RPMI7951 (cell line): ENCODE results near the gene ADGRF5. TPM values are rescaled to one million over a fixed set of nuclear protein-coding genes. Genes with fewer than 3 reads are reported as not detected.
"Not testable (repeated sequence)": the region's sequence is repeated elsewhere in the genome, so short reads cannot be mapped to it uniquely, and the experiment has no call there.

Experiments
- DNase-seq: peaks from one replicate; pipeline ENCODE4 v3.0.0-alpha.2; 2012; ENCODE audit warnings: low read depth
- total RNA-seq: library from RNA; depleted of rRNA; stranded (reverse); fragments of >200 nt; shearing (Covaris generic); gene quantifications from 2 replicates; pipeline ENCODE4 v1.2.3, GENCODE V29; 2014

ADGRF5 gene
- total RNA-seq, 1 experiment from 2014 or later: 0.12 TPM

GRCh38 chr6:46891252-46891795 lies 30.4 kb downstream of the ADGRF5 start:
- no peak for DNase-seq

GRCh38 chr6:46888578-46888977 lies 33.2 kb downstream of the ADGRF5 start:
- peak; percentile 58 for DNase-seq

GRCh38 chr6:46888031-46888430 lies 33.7 kb downstream of the ADGRF5 start:
- DNase-seq: peak; percentile 72

GRCh38 chr6:46882645-46883044 lies 39.1 kb downstream of the ADGRF5 start:
- DNase-seq: no peak

- no peak for DNase-seq
These were observed 42.7 kb downstream of the ADGRF5 start for GRCh38 chr6:46879003-46879402.

- peak; percentile 97 for DNase-seq
These were observed 45.6 kb downstream of the ADGRF5 start for GRCh38 chr6:46876126-46876525.

GRCh38 chr6:46867411-46867810 lies 54.3 kb downstream of the ADGRF5 start:
- peak; percentile 48 for DNase-seq

GRCh38 chr6:46865221-46865620 lies 56.5 kb downstream of the ADGRF5 start:
- no peak for DNase-seq

- peak; percentile 42 for DNase-seq
These were observed 57.9 kb downstream of the ADGRF5 start for GRCh38 chr6:46863791-46864190.

- no peak for DNase-seq
These were observed 59.4 kb downstream of the ADGRF5 start for GRCh38 chr6:46862381-46862780.

- DNase-seq: peak; percentile 44
These were observed 65.8 kb downstream of the ADGRF5 start for GRCh38 chr6:46855966-46856365.

GRCh38 chr6:46851576-46851975 lies 70.2 kb downstream of the ADGRF5 start:
- peak; percentile 26 for DNase-seq

GRCh38 chr6:46850792-46851191 lies 70.9 kb downstream of the ADGRF5 start:
- DNase-seq: peak; percentile 97

- peak; percentile 99 for DNase-seq
These were observed 72.4 kb downstream of the ADGRF5 start for GRCh38 chr6:46849361-46849690.

GRCh38 chr6:46848684-46849360 lies 72.9 kb downstream of the ADGRF5 start:
- DNase-seq: no peak

GRCh38 chr6:46845126-46845525 lies 76.6 kb downstream of the ADGRF5 start:
- DNase-seq: no peak

- DNase-seq: not testable (repeated sequence)
These were observed 79.4 kb downstream of the ADGRF5 start for GRCh38 chr6:46842252-46842846.

- DNase-seq: no peak
These were observed 83.7 kb downstream of the ADGRF5 start for GRCh38 chr6:46838033-46838432.

- DNase-seq: not testable (repeated sequence)
These were observed 86.7 kb downstream of the ADGRF5 start for GRCh38 chr6:46834991-46835390.

GRCh38 chr6:46834257-46834916 lies 87.4 kb downstream of the ADGRF5 start:
- not testable (repeated sequence) for DNase-seq

GRCh38 chr6:46832816-46833215 lies 88.9 kb downstream of the ADGRF5 start:
- no peak for DNase-seq

- DNase-seq: no peak
These were observed 92.8 kb downstream of the ADGRF5 start for GRCh38 chr6:46828939-46829338.

GRCh38 chr6:46821458-46821881 lies 100.3 kb downstream of the ADGRF5 start:
- no peak for DNase-seq
